Mucosa of descending colon (tissue), 3 donors: ENCODE measurements around the gene LRRC43. TPM values are rescaled to one million over a fixed set of nuclear protein-coding genes. Genes with fewer than 3 reads are reported as not detected.

Experiments used
- ATAC-seq: fragments of 200-7000 bp; cut with Tn5 transposase; one replicate; pipeline ENCODE4 v1.9.1; 2020; ENCODE audit warnings: mild to moderate bottlenecking, moderate library complexity
- DNase-seq, 3 donors: peaks; one replicate each; pipeline ENCODE4 v3.0.0-alpha.2; 2020
- H3K36me3 ChIP-seq: fragments of 200-600 bp; one replicate; pipeline ENCODE4 v1.8.0; 2021; ENCODE audit warnings: low read depth, mild to moderate bottlenecking
- H3K4me1 ChIP-seq: fragments of 200-600 bp; one replicate; pipeline ENCODE4 v1.8.0; 2021; ENCODE audit warnings: low read depth, mild to moderate bottlenecking
- H3K4me3 ChIP-seq: fragments of 200-600 bp; one replicate; pipeline ENCODE4 v1.8.0; 2021; ENCODE audit warnings: mild to moderate bottlenecking
- H3K9me3 ChIP-seq: fragments of 200-600 bp; one replicate; pipeline ENCODE4 v1.8.0; 2021; ENCODE audit warnings: mild to moderate bottlenecking
- CTCF ChIP-seq: fragments of 200-600 bp; IDR thresholded peaks from one replicate; pipeline ENCODE4 v1.8.0; 2022; ENCODE audit warnings: antibody characterized with exemption, mild to moderate bottlenecking
- intact Hi-C, 2 donors: fragments of 100-400 bp; cut with DNase I in 1 of 2; cut with micrococcal nuclease in 1 of 2; formaldehyde crosslinking; loops; one replicate each; pipeline versions ENCODE4 v1.11.0 to v1.11.1; 2022; cut with DNase I, micrococcal nuclease
- total RNA-seq, 3 donors: library from RNA; stranded (reverse); fragmentation: NEBNext Ultra II Directional in 2 of 3; extraction: Animal tissue kit (Norgen Biotek cat#: 25700) in 2 of 3; gene quantifications; one replicate each; pipeline versions ENCODE4 v1.2.1 to v1.2.4, GENCODE V29; 2021 to 2023
- donor health status: DM: no; HTN: no; CAD: no; lungs with moderate emphysema.
- donor health status: DM: no; HTN: no; CAD: no.
- donor health status: DM: no; HTN: yes; CAD: no.

Gene LRRC43
- total RNA-seq, 3 donors from 2014 or later: 0.19 to 0.51 TPM; not detected in 1

- peaks cover 8% of the 10 kb centered on the region for H3K4me1 ChIP-seq
- H3K9me3 ChIP-seq: no peaks in the 10 kb centered on the region
- peak within 1 kb of the TSS; percentile 9 for H3K4me3 ChIP-seq
- intact Hi-C loops: no loop called here
- peak; percentile 76 to 86 (median 83) for DNase-seq
- H3K36me3 ChIP-seq: no peaks in the 10 kb centered on the region
- peak; percentile 88 for ATAC-seq
- no peak for TF ChIP-seq CTCF
Observed at GRCh38 chr12:122203301-122204166, 20.6 kb downstream of the LRRC43 start, which contains the start of gene B3GNT4. Gene B3GNT4, plus strand, starts transcription at chr12:122203709. Its CDS starts 910 bp downstream, at chr12:122204619.

- intact Hi-C loops: no loop called here
- ATAC-seq (peak; percentile 2), DNase-seq (no peak)
- TF ChIP-seq CTCF: no peak
- H3K36me3 ChIP-seq: no peaks in the 10 kb centered on the region
- no peaks in the 10 kb centered on the region for H3K9me3 ChIP-seq
- no peak overlapping the region for H3K4me3 ChIP-seq
- peaks cover 8% of the 10 kb centered on the region for H3K4me1 ChIP-seq
Observed at GRCh38 chr12:122204167-122205052, 21.5 kb downstream of the LRRC43 start.

GRCh38 chr12:122205053-122205925 is 22.4 kb downstream of the LRRC43 start:
- Histone ChIP-seq H3K9me3 (no peaks in the 10 kb centered on the region), H3K4me3 (no peak overlapping the region), H3K36me3 (no peaks in the 10 kb centered on the region), H3K4me1 (peaks cover 8% of the 10 kb centered on the region)
- DNase-seq (no peak), ATAC-seq (no peak)
- intact Hi-C loops: no loop called here
- TF ChIP-seq CTCF: no peak

- no peak for TF ChIP-seq CTCF
- ATAC-seq: no peak
Observed at GRCh38 chr12:122206111-122206881, 23.4 kb downstream of the LRRC43 start.

More at GRCh38 chr12:122206111-122206881, 23.4 kb downstream of the LRRC43 start:
- H3K4me3 ChIP-seq: no peak overlapping the region
- intact Hi-C loops: no loop called here
- no peaks in the 10 kb centered on the region for H3K9me3 ChIP-seq
- DNase-seq: no peak
- peaks cover 5% of the 10 kb centered on the region for H3K4me1 ChIP-seq
- no peaks in the 10 kb centered on the region for H3K36me3 ChIP-seq
